GM23338 (cell line): ENCODE results near the gene CASS4. TPM values are rescaled to one million over a fixed set of nuclear protein-coding genes. Genes with fewer than 3 reads are reported as not detected.

ENCODE experiments used
- ATAC-seq: fragments of 200-7000 bp; cut with Tn5 transposase; 3 replicates; pipeline ENCODE4 v1.9.1; 2020
- DNase-seq: peaks from one replicate; pipeline ENCODE4 v3.0.0-alpha.2; 2015; ENCODE audit warnings: low spot score
- H2AFZ ChIP-seq: fragments of 200-600 bp; sonication (generic); 2 replicates; pipeline ENCODE4 v1.8.0; 2016; ENCODE audit warnings: antibody characterized with exemption, mild to moderate bottlenecking, moderate library complexity
- H3F3A ChIP-seq: fragments of 200-600 bp; sonication (generic); replicated peaks from 2 replicates; pipeline ENCODE4 v1.8.0; 2017; ENCODE audit warnings: antibody characterized with exemption, mixed run types, low read depth
- H3K27ac ChIP-seq: fragments of 200-600 bp; sonication (generic); 2 replicates; pipeline ENCODE4 v1.6.1; 2016; ENCODE audit warnings: low read depth
- H3K27me3 ChIP-seq: fragments of 200-600 bp; sonication (generic); 2 replicates; pipeline ENCODE4 v1.8.0; 2016; ENCODE audit warnings: mild to moderate bottlenecking, mixed run types, moderate library complexity; ENCODE audit not compliant: insufficient read depth
- H3K36me3 ChIP-seq: fragments of 200-600 bp; sonication (generic); 2 replicates; pipeline ENCODE4 v1.8.0; 2016; ENCODE audit warnings: mild to moderate bottlenecking; ENCODE audit not compliant: insufficient read depth
- H3K4me1 ChIP-seq: fragments of 200-600 bp; sonication (generic); 2 replicates; pipeline ENCODE4 v1.8.0; 2016; ENCODE audit warnings: mild to moderate bottlenecking, moderate library complexity; ENCODE audit not compliant: insufficient read depth
- H3K4me2 ChIP-seq: fragments of 200-600 bp; sonication (generic); 2 replicates; pipeline ENCODE4 v1.7.1; 2017; ENCODE audit warnings: mixed run types
- H3K4me3 ChIP-seq: fragments of 200-600 bp; sonication (generic); 2 replicates; pipeline ENCODE4 v1.6.1; 2016; ENCODE audit warnings: mixed run types
- H3K79me2 ChIP-seq: fragments of 200-600 bp; sonication (generic); replicated peaks from 2 replicates; pipeline ENCODE4 v1.8.0; 2017; ENCODE audit warnings: mild to moderate bottlenecking; ENCODE audit not compliant: insufficient read depth
- H3K9me2 ChIP-seq: fragments of 200-600 bp; sonication (generic); 2 replicates; pipeline ENCODE4 v1.8.0; 2017; ENCODE audit not compliant: insufficient read depth
- H4K20me1 ChIP-seq: fragments of 200-600 bp; sonication (generic); replicated peaks from 2 replicates; pipeline ENCODE4 v1.8.0; 2017; ENCODE audit warnings: mild to moderate bottlenecking; ENCODE audit not compliant: insufficient read depth
- H3K27ac Mint-ChIP-seq: 2 replicates; pipeline ENCODE4 v1.8.0; 2020; ENCODE audit warnings: inconsistent platforms, mild to moderate bottlenecking, moderate library complexity, mixed read lengths
- H3K27me3 Mint-ChIP-seq: 3 replicates; pipeline ENCODE4 v1.8.0; 2022; ENCODE audit warnings: low read depth, mild to moderate bottlenecking, moderate library complexity, mixed read lengths, inconsistent platforms; ENCODE audit not compliant: insufficient read depth, poor library complexity
- H3K36me3 Mint-ChIP-seq: 3 replicates; pipeline ENCODE4 v1.8.0; 2021; ENCODE audit warnings: low read depth, mild to moderate bottlenecking, inconsistent platforms, moderate library complexity, mixed read lengths
- H3K4me1 Mint-ChIP-seq: 3 replicates; pipeline ENCODE4 v1.8.0; 2020; ENCODE audit warnings: mild to moderate bottlenecking, inconsistent platforms, mixed read lengths
- H3K4me3 Mint-ChIP-seq: 3 replicates; pipeline ENCODE4 v1.8.0; 2021; ENCODE audit warnings: moderate library complexity, mild to moderate bottlenecking, inconsistent platforms, mixed read lengths
- H3K9me3 Mint-ChIP-seq: 3 replicates; pipeline ENCODE4 v1.8.0; 2020; ENCODE audit warnings: moderate library complexity, mild to moderate bottlenecking, inconsistent platforms, mixed read lengths
- CREB1 ChIP-seq: fragments of 250-450 bp; sonication (Bioruptor Pico); IDR thresholded peaks from 2 replicates; pipeline ENCODE4 v1.5.0; 2020; ENCODE audit warnings: low read depth, mild to moderate bottlenecking, moderate library complexity
- EZH2 ChIP-seq: fragments of 200-600 bp; sonication (generic); IDR thresholded peaks from one replicate; pipeline ENCODE4 v1.8.0; 2017; ENCODE audit warnings: antibody characterized with exemption, mild to moderate bottlenecking, low read depth; ENCODE audit not compliant: unreplicated experiment
- EZH2phosphoT487 ChIP-seq: fragments of 200-600 bp; sonication (generic); IDR thresholded peaks from one replicate; pipeline ENCODE4 v1.8.1; 2018; ENCODE audit warnings: antibody characterized with exemption; ENCODE audit not compliant: unreplicated experiment
- JUNB ChIP-seq: IDR thresholded peaks from one replicate; pipeline ENCODE4 v1.6.1; 2016; ENCODE audit warnings: antibody characterized with exemption; ENCODE audit not compliant: unreplicated experiment
- NANOG ChIP-seq: IDR thresholded peaks from 2 replicates; pipeline ENCODE4 v1.6.1; 2016; ENCODE audit warnings: antibody characterized with exemption, borderline replicate concordance
- POLR2AphosphoS5 ChIP-seq: IDR thresholded peaks from 2 replicates; pipeline ENCODE4 v1.6.1; 2016; ENCODE audit warnings: antibody characterized with exemption, low read depth
- STAT1 ChIP-seq: IDR thresholded peaks from one replicate; pipeline ENCODE4 v1.6.1; 2016; ENCODE audit warnings: antibody characterized with exemption; ENCODE audit not compliant: unreplicated experiment
- ZNF114 ChIP-seq: fragments of 250-450 bp; sonication (Bioruptor Pico); IDR thresholded peaks from 2 replicates; pipeline ENCODE4 v1.5.0; 2020; ENCODE audit warnings: mild to moderate bottlenecking, moderate library complexity
- ZNF331 ChIP-seq: fragments of 250-450 bp; sonication (Bioruptor Pico); IDR thresholded peaks from 2 replicates; pipeline ENCODE4 v1.5.0; 2020; ENCODE audit warnings: low read depth, mild to moderate bottlenecking, moderate library complexity
- polyA plus RNA-seq: library from polyadenylated mRNA; unstranded; fragments of >200 nt; fragmentation: Nextera tagmentation; extraction: Ambion mirVana; gene quantifications from 2 replicates; pipeline ENCODE4 v1.2.1, GENCODE V29; 2016
- total RNA-seq: library from RNA; depleted of rRNA; stranded (reverse); fragments of >200 nt; shearing (Covaris generic); gene quantifications from 2 replicates; pipeline ENCODE4 v1.2.3, GENCODE V29; 2014
- TF ChIP-seq, protein P1 (sequence below): fragments of 250-450 bp; sonication (Bioruptor Pico); IDR thresholded peaks from 2 replicates; pipeline ENCODE4 v1.5.0; 2020; ENCODE audit warnings: mild to moderate bottlenecking, moderate library complexity
- TF ChIP-seq, protein P2 (sequence below): IDR thresholded peaks from one replicate; pipeline ENCODE4 v1.6.1; 2018; ENCODE audit warnings: antibody characterized with exemption; ENCODE audit not compliant: unreplicated experiment
- TF ChIP-seq, protein P3 (sequence below): IDR thresholded peaks from 2 replicates; pipeline ENCODE4 v1.6.1; 2016; ENCODE audit warnings: antibody characterized with exemption
- TF ChIP-seq, protein P4 (sequence below), 2 experiments: fragments of 200-600 bp in 1 of 2; sonication (generic) in 1 of 2; conservative IDR thresholded peaks; 2 replicates each; pipeline versions ENCODE4 v1.5.1 to v1.6.1; 2016 to 2017; ENCODE audit warnings: antibody characterized with exemption in 2 of 2, low read depth in 2 of 2, mild to moderate bottlenecking in 2 of 2, moderate library complexity in 1 of 2

Gene CASS4
- total and polyA plus RNA-seq, 2 experiments from 2014 or later, result not detected

DNA sequence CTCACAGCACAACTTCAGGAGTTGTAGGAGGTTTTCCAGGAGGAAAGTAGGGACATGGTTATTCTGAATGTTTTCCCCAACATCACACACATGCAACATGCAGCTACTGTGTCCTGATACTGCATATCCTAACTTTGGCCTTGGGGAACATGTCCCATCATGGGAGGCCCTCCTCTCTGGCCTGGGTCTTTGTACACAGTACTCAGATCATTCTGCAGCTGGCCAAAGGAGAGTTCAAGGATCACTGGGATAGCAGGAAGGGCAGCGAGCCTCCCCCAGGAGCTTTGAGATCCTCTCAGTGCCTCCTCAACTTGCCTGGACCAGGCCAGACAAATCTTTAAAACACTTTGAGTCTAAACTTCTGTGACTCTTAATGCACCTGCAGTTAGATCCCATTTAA lies 12.9 kb downstream of the CASS4 start:
- Mint-ChIP-seq H3K36me3 (no peaks in the 10 kb centered on the region; the same call in 2 of the 3 replicates), H3K27me3 (peaks cover 37% of the 10 kb centered on the region), H3K4me1 (peaks cover 11% of the 10 kb centered on the region), H3K4me3 (no peak overlapping the region), H3K27ac (no peak overlapping the region), H3K9me3 (no peaks in the 10 kb centered on the region; the same call in 2 of the 3 replicates)
- ATAC-seq (no peak), DNase-seq (no peak)
- TF ChIP-seq ZNF114 (CRISPR knock-in tag) (no peak), EZH2phosphoT487 (no peak), JUNB (no peak), ZNF331 (no peak), CREB1 (CRISPR knock-in tag) (no peak), STAT1 (no peak), EZH2 (no peak), NANOG (no peak), POLR2AphosphoS5 (no peak)
- TF ChIP-seq, protein P1, sequence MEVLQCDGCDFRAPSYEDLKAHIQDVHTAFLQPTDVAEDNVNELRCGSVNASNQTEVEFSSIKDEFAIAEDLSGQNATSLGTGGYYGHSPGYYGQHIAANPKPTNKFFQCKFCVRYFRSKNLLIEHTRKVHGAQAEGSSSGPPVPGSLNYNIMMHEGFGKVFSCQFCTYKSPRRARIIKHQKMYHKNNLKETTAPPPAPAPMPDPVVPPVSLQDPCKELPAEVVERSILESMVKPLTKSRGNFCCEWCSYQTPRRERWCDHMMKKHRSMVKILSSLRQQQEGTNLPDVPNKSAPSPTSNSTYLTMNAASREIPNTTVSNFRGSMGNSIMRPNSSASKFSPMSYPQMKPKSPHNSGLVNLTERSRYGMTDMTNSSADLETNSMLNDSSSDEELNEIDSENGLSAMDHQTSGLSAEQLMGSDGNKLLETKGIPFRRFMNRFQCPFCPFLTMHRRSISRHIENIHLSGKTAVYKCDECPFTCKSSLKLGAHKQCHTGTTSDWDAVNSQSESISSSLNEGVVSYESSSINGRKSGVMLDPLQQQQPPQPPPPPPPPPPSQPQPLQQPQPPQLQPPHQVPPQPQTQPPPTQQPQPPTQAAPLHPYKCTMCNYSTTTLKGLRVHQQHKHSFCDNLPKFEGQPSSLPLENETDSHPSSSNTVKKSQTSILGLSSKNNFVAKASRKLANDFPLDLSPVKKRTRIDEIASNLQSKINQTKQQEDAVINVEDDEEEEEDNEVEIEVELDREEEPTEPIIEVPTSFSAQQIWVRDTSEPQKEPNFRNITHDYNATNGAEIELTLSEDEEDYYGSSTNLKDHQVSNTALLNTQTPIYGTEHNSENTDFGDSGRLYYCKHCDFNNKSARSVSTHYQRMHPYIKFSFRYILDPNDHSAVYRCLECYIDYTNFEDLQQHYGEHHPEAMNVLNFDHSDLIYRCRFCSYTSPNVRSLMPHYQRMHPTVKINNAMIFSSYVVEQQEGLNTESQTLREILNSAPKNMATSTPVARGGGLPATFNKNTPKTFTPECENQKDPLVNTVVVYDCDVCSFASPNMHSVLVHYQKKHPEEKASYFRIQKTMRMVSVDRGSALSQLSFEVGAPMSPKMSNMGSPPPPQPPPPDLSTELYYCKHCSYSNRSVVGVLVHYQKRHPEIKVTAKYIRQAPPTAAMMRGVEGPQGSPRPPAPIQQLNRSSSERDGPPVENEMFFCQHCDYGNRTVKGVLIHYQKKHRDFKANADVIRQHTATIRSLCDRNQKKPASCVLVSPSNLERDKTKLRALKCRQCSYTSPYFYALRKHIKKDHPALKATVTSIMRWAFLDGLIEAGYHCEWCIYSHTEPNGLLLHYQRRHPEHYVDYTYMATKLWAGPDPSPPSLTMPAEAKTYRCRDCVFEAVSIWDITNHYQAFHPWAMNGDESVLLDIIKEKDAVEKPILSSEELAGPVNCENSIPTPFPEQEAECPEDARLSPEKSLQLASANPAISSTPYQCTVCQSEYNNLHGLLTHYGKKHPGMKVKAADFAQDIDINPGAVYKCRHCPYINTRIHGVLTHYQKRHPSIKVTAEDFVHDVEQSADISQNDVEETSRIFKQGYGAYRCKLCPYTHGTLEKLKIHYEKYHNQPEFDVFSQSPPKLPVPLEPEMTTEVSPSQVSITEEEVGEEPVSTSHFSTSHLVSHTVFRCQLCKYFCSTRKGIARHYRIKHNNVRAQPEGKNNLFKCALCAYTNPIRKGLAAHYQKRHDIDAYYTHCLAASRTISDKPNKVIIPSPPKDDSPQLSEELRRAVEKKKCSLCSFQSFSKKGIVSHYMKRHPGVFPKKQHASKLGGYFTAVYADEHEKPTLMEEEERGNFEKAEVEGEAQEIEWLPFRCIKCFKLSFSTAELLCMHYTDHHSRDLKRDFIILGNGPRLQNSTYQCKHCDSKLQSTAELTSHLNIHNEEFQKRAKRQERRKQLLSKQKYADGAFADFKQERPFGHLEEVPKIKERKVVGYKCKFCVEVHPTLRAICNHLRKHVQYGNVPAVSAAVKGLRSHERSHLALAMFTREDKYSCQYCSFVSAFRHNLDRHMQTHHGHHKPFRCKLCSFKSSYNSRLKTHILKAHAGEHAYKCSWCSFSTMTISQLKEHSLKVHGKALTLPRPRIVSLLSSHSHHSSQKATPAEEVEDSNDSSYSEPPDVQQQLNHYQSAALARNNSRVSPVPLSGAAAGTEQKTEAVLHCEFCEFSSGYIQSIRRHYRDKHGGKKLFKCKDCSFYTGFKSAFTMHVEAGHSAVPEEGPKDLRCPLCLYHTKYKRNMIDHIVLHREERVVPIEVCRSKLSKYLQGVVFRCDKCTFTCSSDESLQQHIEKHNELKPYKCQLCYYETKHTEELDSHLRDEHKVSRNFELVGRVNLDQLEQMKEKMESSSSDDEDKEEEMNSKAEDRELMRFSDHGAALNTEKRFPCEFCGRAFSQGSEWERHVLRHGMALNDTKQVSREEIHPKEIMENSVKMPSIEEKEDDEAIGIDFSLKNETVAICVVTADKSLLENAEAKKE, result no peak
- TF ChIP-seq, protein P2, sequence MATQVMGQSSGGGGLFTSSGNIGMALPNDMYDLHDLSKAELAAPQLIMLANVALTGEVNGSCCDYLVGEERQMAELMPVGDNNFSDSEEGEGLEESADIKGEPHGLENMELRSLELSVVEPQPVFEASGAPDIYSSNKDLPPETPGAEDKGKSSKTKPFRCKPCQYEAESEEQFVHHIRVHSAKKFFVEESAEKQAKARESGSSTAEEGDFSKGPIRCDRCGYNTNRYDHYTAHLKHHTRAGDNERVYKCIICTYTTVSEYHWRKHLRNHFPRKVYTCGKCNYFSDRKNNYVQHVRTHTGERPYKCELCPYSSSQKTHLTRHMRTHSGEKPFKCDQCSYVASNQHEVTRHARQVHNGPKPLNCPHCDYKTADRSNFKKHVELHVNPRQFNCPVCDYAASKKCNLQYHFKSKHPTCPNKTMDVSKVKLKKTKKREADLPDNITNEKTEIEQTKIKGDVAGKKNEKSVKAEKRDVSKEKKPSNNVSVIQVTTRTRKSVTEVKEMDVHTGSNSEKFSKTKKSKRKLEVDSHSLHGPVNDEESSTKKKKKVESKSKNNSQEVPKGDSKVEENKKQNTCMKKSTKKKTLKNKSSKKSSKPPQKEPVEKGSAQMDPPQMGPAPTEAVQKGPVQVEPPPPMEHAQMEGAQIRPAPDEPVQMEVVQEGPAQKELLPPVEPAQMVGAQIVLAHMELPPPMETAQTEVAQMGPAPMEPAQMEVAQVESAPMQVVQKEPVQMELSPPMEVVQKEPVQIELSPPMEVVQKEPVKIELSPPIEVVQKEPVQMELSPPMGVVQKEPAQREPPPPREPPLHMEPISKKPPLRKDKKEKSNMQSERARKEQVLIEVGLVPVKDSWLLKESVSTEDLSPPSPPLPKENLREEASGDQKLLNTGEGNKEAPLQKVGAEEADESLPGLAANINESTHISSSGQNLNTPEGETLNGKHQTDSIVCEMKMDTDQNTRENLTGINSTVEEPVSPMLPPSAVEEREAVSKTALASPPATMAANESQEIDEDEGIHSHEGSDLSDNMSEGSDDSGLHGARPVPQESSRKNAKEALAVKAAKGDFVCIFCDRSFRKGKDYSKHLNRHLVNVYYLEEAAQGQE, result no peak
- TF ChIP-seq, protein P3, sequence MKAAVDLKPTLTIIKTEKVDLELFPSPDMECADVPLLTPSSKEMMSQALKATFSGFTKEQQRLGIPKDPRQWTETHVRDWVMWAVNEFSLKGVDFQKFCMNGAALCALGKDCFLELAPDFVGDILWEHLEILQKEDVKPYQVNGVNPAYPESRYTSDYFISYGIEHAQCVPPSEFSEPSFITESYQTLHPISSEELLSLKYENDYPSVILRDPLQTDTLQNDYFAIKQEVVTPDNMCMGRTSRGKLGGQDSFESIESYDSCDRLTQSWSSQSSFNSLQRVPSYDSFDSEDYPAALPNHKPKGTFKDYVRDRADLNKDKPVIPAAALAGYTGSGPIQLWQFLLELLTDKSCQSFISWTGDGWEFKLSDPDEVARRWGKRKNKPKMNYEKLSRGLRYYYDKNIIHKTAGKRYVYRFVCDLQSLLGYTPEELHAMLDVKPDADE, result no peak
- TF ChIP-seq, protein P4, sequence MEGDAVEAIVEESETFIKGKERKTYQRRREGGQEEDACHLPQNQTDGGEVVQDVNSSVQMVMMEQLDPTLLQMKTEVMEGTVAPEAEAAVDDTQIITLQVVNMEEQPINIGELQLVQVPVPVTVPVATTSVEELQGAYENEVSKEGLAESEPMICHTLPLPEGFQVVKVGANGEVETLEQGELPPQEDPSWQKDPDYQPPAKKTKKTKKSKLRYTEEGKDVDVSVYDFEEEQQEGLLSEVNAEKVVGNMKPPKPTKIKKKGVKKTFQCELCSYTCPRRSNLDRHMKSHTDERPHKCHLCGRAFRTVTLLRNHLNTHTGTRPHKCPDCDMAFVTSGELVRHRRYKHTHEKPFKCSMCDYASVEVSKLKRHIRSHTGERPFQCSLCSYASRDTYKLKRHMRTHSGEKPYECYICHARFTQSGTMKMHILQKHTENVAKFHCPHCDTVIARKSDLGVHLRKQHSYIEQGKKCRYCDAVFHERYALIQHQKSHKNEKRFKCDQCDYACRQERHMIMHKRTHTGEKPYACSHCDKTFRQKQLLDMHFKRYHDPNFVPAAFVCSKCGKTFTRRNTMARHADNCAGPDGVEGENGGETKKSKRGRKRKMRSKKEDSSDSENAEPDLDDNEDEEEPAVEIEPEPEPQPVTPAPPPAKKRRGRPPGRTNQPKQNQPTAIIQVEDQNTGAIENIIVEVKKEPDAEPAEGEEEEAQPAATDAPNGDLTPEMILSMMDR (conservative IDR thresholded peaks at IDR 0.05; ENCODE audit: low read depth in 2 of 2), result no peak
- Histone ChIP-seq H3K9me2 (no peaks in the 10 kb centered on the region), H3K36me3 (no peaks in the 10 kb centered on the region), H3K79me2 (no peaks in the 10 kb centered on the region), H3K27ac (no peak overlapping the region), H3F3A (no peaks in the 10 kb centered on the region), H3K4me3 (no peak overlapping the region), H3K4me2 (no peak overlapping the region), H4K20me1 (no peaks in the 10 kb centered on the region), H3K4me1 (no peaks in the 10 kb centered on the region), H2AFZ (no peak overlapping the region), H3K27me3 (peaks cover 16% of the 10 kb centered on the region; the same call in 1 of the 2 replicates)
